PC-9 (cell line): ENCODE results near the gene APBA2.
"Not testable (repeated sequence)": the region's sequence is repeated elsewhere in the genome, so short reads cannot be mapped to it uniquely, and the experiment has no call there.

Source experiments
- EZH2 ChIP-seq: fragments of 200-600 bp; sonication (generic); IDR thresholded peaks from 2 replicates; pipeline ENCODE4 v1.8.0; 2017; ENCODE audit warnings: antibody characterized with exemption, low read depth
- TF ChIP-seq, protein P1 (sequence below): fragments of 200-600 bp; sonication (generic); conservative IDR thresholded peaks from 2 replicates; pipeline ENCODE4 v1.6.1; 2017; ENCODE audit warnings: mixed run types, antibody characterized with exemption, mild to moderate bottlenecking, moderate library complexity

DNA sequence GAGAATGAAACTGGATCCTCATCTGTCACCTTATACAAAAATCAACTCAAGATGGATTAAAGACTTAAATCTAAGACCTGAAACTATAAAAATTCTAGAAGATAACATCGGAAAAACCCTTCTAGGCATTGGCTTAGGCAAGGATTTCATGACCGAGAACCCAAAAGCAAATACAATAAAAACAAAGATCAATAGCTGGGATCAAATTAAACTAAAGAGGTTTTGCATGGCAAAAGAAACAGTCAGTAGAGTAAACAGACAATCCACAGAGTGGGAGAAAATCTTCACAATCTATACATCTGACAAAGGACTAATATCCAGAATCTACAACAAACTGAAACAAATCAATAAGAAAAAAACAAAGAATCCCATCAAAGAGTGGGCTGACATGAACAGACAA lies 281.3 kb downstream of the APBA2 start:
- TF ChIP-seq, protein P1, sequence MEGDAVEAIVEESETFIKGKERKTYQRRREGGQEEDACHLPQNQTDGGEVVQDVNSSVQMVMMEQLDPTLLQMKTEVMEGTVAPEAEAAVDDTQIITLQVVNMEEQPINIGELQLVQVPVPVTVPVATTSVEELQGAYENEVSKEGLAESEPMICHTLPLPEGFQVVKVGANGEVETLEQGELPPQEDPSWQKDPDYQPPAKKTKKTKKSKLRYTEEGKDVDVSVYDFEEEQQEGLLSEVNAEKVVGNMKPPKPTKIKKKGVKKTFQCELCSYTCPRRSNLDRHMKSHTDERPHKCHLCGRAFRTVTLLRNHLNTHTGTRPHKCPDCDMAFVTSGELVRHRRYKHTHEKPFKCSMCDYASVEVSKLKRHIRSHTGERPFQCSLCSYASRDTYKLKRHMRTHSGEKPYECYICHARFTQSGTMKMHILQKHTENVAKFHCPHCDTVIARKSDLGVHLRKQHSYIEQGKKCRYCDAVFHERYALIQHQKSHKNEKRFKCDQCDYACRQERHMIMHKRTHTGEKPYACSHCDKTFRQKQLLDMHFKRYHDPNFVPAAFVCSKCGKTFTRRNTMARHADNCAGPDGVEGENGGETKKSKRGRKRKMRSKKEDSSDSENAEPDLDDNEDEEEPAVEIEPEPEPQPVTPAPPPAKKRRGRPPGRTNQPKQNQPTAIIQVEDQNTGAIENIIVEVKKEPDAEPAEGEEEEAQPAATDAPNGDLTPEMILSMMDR, result not testable (repeated sequence)
- TF ChIP-seq EZH2, result not testable (repeated sequence)
